Neural cell (in vitro differentiated cells): ENCODE data around the gene TEN1. TPM values are rescaled to one million over a fixed set of nuclear protein-coding genes. Genes with fewer than 3 reads are reported as not detected.

Source experiments
- H2AFZ ChIP-seq: fragments of 200-600, 300-800 bp; sonication (generic), shearing (Covaris generic); 2 replicates; pipeline ENCODE4 v1.6.0; 2014; ENCODE audit warnings: low read depth, mild to moderate bottlenecking, antibody characterized with exemption, low read length, moderate library complexity
- H3F3A ChIP-seq: fragments of 200-600 bp; shearing (Covaris generic); 2 replicates; pipeline ENCODE4 v1.6.1; 2016; ENCODE audit warnings: mild to moderate bottlenecking, moderate library complexity, mixed read lengths, antibody characterized with exemption, low read length; ENCODE audit not compliant: insufficient read depth, poor library complexity, severe bottlenecking
- H3K27ac ChIP-seq: fragments of 200-600, 300-800 bp; sonication (generic), shearing (Covaris generic); 2 replicates; pipeline ENCODE4 v1.5.1; 2014; ENCODE audit warnings: mild to moderate bottlenecking, low read length, moderate library complexity
- H3K27me3 ChIP-seq: fragments of 300-800, 200-600 bp; sonication (generic), shearing (Covaris generic); 2 replicates; pipeline ENCODE4 v1.6.0; 2014; ENCODE audit warnings: mild to moderate bottlenecking, low read depth, low read length, moderate library complexity; ENCODE audit not compliant: insufficient read depth
- H3K36me3 ChIP-seq: fragments of 300-800, 200-600 bp; sonication (generic), shearing (Covaris generic); 2 replicates; pipeline ENCODE4 v1.5.1; 2014; ENCODE audit warnings: mild to moderate bottlenecking, antibody characterized with exemption, low read length, moderate library complexity; ENCODE audit not compliant: insufficient read depth
- H3K4me2 ChIP-seq: fragments of 300-800, 200-600 bp; sonication (generic), shearing (Covaris generic); 2 replicates; pipeline ENCODE4 v1.6.0; 2014; ENCODE audit warnings: mild to moderate bottlenecking, low read length
- H3K4me3 ChIP-seq: fragments of 300-800, 200-600 bp; sonication (generic), shearing (Covaris generic); 2 replicates; pipeline ENCODE4 v1.5.1; 2014; ENCODE audit warnings: mild to moderate bottlenecking, low read length, moderate library complexity
- H3K79me2 ChIP-seq: fragments of 200-600 bp; shearing (Covaris generic); replicated peaks from 2 replicates; pipeline ENCODE4 v1.6.0; 2014; ENCODE audit warnings: mild to moderate bottlenecking, low read length, moderate library complexity; ENCODE audit not compliant: insufficient read depth
- H3K9ac ChIP-seq: fragments of 300-800, 200-600 bp; sonication (generic), shearing (Covaris generic); 2 replicates; pipeline ENCODE4 v1.6.1; 2016; ENCODE audit warnings: mild to moderate bottlenecking, low read length, mixed read lengths
- H3K9me2 ChIP-seq: fragments of 200-600 bp; shearing (Covaris generic); 2 replicates; pipeline ENCODE4 v1.6.1; 2016; ENCODE audit warnings: mild to moderate bottlenecking, low read length, mixed read lengths; ENCODE audit not compliant: insufficient read depth
- H3K9me3 ChIP-seq: fragments of 200-600, 300-800 bp; sonication (generic), shearing (Covaris generic); 2 replicates; pipeline ENCODE4 v1.6.1; 2016; ENCODE audit warnings: mild to moderate bottlenecking, mixed run types, low read length, moderate library complexity, mixed read lengths
- H4K20me1 ChIP-seq: fragments of 200-600 bp; shearing (Covaris generic); 2 replicates; pipeline ENCODE4 v1.6.1; 2016; ENCODE audit warnings: mild to moderate bottlenecking, mixed run types; ENCODE audit not compliant: insufficient read depth
- EP300 ChIP-seq: fragments of 450-650 bp; conservative IDR thresholded peaks from 2 replicates; pipeline ENCODE4 v1.6.1; 2014; ENCODE audit warnings: antibody characterized with exemption, mild to moderate bottlenecking, moderate library complexity; ENCODE audit not compliant: poor library complexity, severe bottlenecking
- EZH2 ChIP-seq: fragments of 200-600, 300-800 bp; shearing (Covaris generic), sonication (generic); IDR thresholded peaks from 2 replicates; pipeline ENCODE4 v1.6.1; 2014; ENCODE audit warnings: antibody characterized with exemption, low read length, borderline replicate concordance, mild to moderate bottlenecking; ENCODE audit not compliant: insufficient read depth, poor library complexity, severe bottlenecking
- MXI1 ChIP-seq: fragments of 450-650 bp; conservative IDR thresholded peaks from 2 replicates; pipeline ENCODE4 v1.6.1; 2014; ENCODE audit warnings: antibody characterized with exemption, mild to moderate bottlenecking; ENCODE audit not compliant: poor library complexity, severe bottlenecking
- POLR2AphosphoS5 ChIP-seq: IDR thresholded peaks from 2 replicates; pipeline ENCODE4 v1.6.1; 2012
- RAD21 ChIP-seq: fragments of 450-650 bp; conservative IDR thresholded peaks from 2 replicates; pipeline ENCODE4 v1.6.1; 2014; ENCODE audit warnings: antibody characterized with exemption, mild to moderate bottlenecking, moderate library complexity
- SMC3 ChIP-seq: fragments of 450-650 bp; conservative IDR thresholded peaks from 2 replicates; pipeline ENCODE4 v1.6.1; 2014; ENCODE audit warnings: antibody characterized with exemption, mild to moderate bottlenecking, moderate library complexity; ENCODE audit not compliant: poor library complexity
- TAF1 ChIP-seq: IDR thresholded peaks from 2 replicates; pipeline ENCODE4 v1.6.1; 2012; ENCODE audit warnings: low read depth
- polyA plus RNA-seq: library from polyadenylated mRNA; depleted of rRNA; stranded (reverse); fragments of >200 nt; gene quantifications from 2 replicates; pipeline ENCODE4 v1.2.3, GENCODE V29; 2014
- TF ChIP-seq, protein P1 (sequence below): IDR thresholded peaks from 2 replicates; pipeline ENCODE4 v1.6.1; 2012; ENCODE audit warnings: borderline replicate concordance
- TF ChIP-seq, protein P2 (sequence below): fragments of 450-650 bp; IDR thresholded peaks from 2 replicates; pipeline ENCODE4 v1.5.1; 2014; ENCODE audit warnings: antibody characterized with exemption, mild to moderate bottlenecking, moderate library complexity; ENCODE audit not compliant: poor library complexity, severe bottlenecking

The TEN1 gene
- polyA plus RNA-seq, 1 donor from 2014 or later = 33.1 TPM

DNA sequence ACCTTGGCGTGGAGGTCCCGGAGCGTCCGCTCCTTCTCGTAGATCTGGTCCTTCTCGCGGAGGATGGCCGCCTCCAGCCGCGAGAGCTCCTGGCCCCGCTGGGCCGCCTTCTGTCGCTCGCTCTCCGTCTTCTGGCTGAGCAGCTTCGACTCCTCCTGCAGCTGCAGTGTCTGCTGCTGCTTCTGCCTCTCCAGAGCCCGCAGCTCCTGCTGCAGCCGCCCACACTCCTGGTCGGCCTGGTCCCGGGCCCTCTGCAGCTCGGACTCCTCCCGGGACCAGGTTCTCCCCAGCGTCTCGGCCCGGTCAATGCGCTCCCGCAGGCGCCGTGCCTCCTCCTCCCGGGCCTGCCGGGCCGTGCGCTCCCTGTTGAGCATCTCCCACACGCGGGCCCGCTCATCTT is 29.2 kb downstream of the TEN1 start:
- Histone ChIP-seq H3K9ac (no peak overlapping the region), H3K79me2 (no peaks in the 10 kb centered on the region), H4K20me1 (no peaks in the 10 kb centered on the region), H3K4me3 (no peak overlapping the region), H3K9me3 (no peaks in the 10 kb centered on the region), H3K27me3 (no peaks in the 10 kb centered on the region), H3K27ac (no peak overlapping the region), H3K4me2 (no peak overlapping the region), H3F3A (no peaks in the 10 kb centered on the region), H3K36me3 (no peaks in the 10 kb centered on the region), H3K9me2 (no peaks in the 10 kb centered on the region), H2AFZ (no peak overlapping the region)
- TF ChIP-seq SMC3 (no peak), MXI1 (no peak), EZH2 (no peak), POLR2AphosphoS5 (no peak), RAD21 (no peak), TAF1 (no peak), EP300 (no peak)
- TF ChIP-seq, protein P1, sequence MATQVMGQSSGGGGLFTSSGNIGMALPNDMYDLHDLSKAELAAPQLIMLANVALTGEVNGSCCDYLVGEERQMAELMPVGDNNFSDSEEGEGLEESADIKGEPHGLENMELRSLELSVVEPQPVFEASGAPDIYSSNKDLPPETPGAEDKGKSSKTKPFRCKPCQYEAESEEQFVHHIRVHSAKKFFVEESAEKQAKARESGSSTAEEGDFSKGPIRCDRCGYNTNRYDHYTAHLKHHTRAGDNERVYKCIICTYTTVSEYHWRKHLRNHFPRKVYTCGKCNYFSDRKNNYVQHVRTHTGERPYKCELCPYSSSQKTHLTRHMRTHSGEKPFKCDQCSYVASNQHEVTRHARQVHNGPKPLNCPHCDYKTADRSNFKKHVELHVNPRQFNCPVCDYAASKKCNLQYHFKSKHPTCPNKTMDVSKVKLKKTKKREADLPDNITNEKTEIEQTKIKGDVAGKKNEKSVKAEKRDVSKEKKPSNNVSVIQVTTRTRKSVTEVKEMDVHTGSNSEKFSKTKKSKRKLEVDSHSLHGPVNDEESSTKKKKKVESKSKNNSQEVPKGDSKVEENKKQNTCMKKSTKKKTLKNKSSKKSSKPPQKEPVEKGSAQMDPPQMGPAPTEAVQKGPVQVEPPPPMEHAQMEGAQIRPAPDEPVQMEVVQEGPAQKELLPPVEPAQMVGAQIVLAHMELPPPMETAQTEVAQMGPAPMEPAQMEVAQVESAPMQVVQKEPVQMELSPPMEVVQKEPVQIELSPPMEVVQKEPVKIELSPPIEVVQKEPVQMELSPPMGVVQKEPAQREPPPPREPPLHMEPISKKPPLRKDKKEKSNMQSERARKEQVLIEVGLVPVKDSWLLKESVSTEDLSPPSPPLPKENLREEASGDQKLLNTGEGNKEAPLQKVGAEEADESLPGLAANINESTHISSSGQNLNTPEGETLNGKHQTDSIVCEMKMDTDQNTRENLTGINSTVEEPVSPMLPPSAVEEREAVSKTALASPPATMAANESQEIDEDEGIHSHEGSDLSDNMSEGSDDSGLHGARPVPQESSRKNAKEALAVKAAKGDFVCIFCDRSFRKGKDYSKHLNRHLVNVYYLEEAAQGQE = no peak
- TF ChIP-seq, protein P2, sequence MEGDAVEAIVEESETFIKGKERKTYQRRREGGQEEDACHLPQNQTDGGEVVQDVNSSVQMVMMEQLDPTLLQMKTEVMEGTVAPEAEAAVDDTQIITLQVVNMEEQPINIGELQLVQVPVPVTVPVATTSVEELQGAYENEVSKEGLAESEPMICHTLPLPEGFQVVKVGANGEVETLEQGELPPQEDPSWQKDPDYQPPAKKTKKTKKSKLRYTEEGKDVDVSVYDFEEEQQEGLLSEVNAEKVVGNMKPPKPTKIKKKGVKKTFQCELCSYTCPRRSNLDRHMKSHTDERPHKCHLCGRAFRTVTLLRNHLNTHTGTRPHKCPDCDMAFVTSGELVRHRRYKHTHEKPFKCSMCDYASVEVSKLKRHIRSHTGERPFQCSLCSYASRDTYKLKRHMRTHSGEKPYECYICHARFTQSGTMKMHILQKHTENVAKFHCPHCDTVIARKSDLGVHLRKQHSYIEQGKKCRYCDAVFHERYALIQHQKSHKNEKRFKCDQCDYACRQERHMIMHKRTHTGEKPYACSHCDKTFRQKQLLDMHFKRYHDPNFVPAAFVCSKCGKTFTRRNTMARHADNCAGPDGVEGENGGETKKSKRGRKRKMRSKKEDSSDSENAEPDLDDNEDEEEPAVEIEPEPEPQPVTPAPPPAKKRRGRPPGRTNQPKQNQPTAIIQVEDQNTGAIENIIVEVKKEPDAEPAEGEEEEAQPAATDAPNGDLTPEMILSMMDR = no peak

DNA sequence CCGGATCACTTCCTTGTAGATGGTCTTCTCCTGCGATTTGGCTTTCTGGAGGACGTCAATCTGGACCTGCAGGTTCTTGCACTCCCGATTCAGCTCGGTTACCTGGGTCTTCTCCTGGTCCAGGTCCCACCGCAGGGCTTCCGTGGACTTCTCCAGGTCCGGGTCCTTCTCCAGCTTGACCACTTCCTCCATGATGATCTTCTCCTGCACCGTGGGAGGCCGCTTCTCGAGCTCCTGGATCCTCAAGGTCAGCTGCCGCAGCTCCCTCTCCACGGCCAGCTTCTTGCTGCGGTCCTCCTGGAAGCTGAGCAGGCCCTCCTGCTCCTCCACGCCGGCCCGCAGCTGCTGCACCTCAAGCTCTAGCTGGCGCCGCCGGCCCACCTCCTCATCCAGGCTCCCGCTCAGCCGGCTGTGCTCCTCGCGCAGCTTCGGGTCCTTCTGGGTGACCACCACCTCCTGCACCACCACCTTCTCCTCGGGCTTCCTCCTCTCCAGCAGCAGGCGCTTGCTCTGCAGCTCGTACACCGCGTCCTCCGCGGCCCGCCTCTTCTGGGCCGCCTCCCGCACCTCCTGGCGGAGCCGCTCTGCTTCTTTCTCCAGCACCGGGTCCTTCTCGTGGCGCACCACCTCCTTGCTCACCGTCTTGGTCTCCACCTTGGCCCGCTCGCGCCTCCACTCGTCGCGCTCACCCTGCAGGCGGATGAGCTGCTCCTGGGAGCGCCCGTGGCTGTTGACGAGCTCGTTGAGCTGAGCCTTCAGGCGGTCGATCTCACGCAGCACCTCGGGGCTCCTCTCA is 29.8 kb downstream of the TEN1 start:
- TF ChIP-seq POLR2AphosphoS5 (no peak), EZH2 (no peak), SMC3 (no peak), MXI1 (no peak), TAF1 (no peak), RAD21 (no peak), EP300 (no peak)
- TF ChIP-seq, protein P2 = no peak
- TF ChIP-seq, protein P1 = no peak
- Histone ChIP-seq H3K4me3 (no peak overlapping the region), H3F3A (no peaks in the 10 kb centered on the region), H2AFZ (no peak overlapping the region), H3K9ac (no peak overlapping the region), H3K9me3 (no peaks in the 10 kb centered on the region), H3K27me3 (no peaks in the 10 kb centered on the region), H4K20me1 (no peaks in the 10 kb centered on the region), H3K79me2 (no peaks in the 10 kb centered on the region), H3K9me2 (no peaks in the 10 kb centered on the region), H3K27ac (no peak overlapping the region), H3K36me3 (no peaks in the 10 kb centered on the region), H3K4me2 (no peak overlapping the region)
